Activated T-cell treated with anti-CD3 and anti-CD28 coated beads for 24 hours (primary cell): Measurements from ENCODE around the gene CLEC4G.
A peak's percentile ranks its signal among the peaks of the same experiment; 100 is the strongest.
"Not testable (repeated sequence)": the region's sequence is repeated elsewhere in the genome, so short reads cannot be mapped to it uniquely, and the experiment has no call there.

Source experiments
- DNase-seq: peaks from one replicate; pipeline ENCODE4 v3.0.0-alpha.2; 2020; ENCODE audit warnings: low read depth

Gene CLEC4G, protein sequence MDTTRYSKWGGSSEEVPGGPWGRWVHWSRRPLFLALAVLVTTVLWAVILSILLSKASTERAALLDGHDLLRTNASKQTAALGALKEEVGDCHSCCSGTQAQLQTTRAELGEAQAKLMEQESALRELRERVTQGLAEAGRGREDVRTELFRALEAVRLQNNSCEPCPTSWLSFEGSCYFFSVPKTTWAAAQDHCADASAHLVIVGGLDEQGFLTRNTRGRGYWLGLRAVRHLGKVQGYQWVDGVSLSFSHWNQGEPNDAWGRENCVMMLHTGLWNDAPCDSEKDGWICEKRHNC

GRCh38 chr19:7732045-7732444 is at the start of gene CLEC4G:
Gene CLEC4G, minus strand, starts transcription at chr19:7732110. Its CDS starts 8 bp downstream, at chr19:7732102.
- no peak for DNase-seq

DNA sequence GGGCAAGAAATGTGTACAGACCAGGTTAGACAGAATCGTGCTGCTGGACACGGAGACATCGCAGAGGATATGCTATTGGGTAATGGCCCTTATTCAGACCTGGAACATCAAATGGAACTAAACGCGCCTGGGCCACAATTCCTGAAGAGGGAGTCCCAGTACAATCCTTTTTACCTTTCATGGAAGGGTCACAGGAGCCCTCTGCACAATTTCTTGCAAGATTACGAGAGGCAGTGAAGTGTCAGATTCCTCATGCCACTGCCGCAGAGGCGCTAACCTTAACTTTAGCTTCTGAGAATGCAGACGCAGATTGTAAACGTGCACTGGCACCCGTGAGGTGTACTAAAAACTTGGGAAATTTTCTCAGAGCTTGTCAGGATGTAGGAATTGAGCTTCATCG is 49.2 kb upstream of the CLEC4G start:
- no peak for DNase-seq

GRCh38 chr19:7779631-7780486 is 47.9 kb upstream of the CLEC4G start:
- no peak for DNase-seq

- no peak for DNase-seq
These were observed 46.2 kb upstream of the CLEC4G start for GRCh38 chr19:7778081-7778480.

DNA sequence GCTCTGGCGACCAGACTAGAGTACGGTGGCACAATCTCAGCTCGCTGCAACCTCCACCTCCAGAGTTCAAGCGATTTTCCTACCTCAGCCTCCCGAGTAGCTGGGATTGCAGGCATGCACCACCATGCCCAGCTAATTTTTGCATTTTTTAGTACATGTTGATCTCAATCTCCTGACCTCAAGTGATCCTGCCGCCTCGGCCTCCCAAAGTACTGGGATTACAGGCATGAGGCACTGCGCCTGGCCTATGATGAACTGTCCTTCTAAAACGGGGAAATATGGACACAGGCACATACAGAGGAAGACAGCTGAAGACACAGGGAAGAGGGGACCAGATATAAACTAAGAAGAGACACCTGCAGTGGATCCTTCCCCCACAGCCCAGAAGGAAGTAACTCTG is 43.9 kb upstream of the CLEC4G start:
- DNase-seq = no peak

GRCh38 chr19:7773841-7774240 is 41.9 kb upstream of the CLEC4G start:
- DNase-seq = no peak

GRCh38 chr19:7772752-7773291 is 40.9 kb upstream of the CLEC4G start:
- DNase-seq = peak; percentile 35

DNA sequence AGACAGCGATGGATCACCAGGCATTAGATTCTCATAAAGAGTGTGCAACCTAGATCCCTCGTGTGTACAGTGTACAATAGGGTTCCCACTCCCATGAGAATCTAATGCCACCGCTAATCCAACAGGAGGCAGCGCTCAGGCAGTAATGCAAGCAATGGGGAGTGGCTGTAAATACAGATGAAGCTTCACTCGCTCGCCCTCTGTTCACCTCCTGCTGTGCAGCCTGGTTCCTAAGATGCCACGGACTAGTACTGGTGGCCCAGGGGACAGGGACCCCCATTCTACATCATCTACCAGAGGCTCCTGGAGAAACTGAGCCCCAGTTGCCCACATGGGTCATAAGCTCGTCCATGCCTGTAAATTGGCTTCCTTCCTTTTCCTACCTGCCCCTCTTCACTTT is 39.2 kb upstream of the CLEC4G start:
- DNase-seq = no peak

DNA sequence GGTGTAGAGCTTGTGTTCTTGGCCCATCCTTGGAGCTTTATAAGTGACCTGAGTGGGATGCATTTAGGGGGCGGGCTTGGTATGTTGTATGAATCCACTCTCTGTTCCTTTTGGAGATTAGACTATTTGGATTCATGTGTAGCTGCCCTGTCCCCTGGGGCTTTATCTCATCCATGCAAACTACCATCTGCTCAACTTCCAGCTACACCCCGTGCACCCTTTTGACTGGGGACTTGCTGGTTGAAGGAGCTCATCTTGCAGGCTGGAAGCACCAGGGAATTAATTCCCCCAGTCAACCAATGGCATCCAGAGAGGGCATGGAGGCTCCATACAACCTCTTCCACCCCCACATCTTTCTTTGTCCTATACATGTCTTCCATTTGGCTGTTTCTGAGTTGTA is 37.3 kb upstream of the CLEC4G start:
- DNase-seq = no peak

DNA sequence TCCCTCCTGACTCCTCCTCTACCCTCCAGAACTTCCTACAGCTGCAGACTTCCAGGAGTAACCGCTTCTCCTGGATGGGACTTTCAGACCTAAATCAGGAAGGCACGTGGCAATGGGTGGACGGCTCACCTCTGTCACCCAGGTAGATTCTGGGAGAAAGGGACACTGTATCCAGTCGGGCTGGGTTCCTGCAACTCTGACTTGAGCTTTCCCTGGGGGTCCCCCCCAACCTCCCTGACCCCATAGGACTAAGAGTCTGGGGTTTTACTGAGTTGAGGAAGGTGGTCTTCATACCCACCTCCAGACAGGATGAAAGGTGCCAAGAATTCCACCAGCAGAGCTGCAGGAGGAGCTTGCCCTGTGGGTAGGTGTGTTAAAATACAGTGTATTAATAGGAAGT is 35.6 kb upstream of the CLEC4G start:
- DNase-seq = no peak

- no peak for DNase-seq
These were observed 34.6 kb upstream of the CLEC4G start for GRCh38 chr19:7766535-7766934.

DNA sequence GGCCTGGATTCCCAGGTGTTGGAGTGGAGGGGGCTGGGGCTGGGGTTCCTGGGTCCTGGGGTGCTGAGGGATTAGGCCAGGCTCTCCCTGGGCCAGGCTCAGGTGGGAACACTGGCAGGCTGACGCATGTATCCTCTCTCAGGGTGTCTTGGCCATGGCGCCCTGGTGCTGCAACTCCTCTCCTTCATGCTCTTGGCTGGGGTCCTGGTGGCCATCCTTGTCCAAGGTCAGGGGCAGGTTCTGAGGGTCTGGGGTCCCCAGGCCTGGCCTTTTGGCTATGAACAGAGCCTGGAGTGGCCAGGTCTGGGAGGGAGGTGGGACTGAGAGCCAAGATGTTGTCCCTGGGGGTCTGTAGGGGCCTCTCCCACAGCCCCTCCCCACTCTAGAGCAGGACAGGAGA is 33.1 kb upstream of the CLEC4G start:
- not testable (repeated sequence) for DNase-seq

GRCh38 chr19:7764157-7764556 is 32.2 kb upstream of the CLEC4G start:
- not testable (repeated sequence) for DNase-seq

- DNase-seq = no peak
These were observed 31.8 kb upstream of the CLEC4G start for GRCh38 chr19:7763696-7764095.

- no peak for DNase-seq
These were observed 30.9 kb upstream of the CLEC4G start, which contains the start of gene CLEC4M for GRCh38 chr19:7762719-7763293. Gene CLEC4M, plus strand, starts transcription at chr19:7763243. Its CDS starts 24 bp downstream, at chr19:7763267.

DNA sequence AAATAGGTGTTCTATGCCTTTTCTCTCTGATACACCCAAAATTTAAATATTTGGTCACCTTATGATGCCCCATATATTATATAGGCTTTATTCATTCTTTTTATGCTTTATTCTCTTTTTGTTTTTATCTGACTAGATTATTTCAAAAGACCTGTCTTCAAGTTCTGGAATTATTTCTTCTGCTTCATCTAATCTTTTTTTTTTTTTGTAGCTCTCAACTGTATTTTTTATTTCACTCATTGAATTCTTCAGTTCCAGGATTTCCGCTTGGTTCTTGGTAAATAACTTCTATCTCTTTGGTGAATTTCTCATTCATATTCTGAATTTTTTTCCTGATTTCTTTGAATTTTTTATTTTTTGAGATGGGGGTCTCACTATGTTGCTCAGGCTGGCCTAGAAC is 27.2 kb upstream of the CLEC4G start:
- no peak for DNase-seq

- DNase-seq = no peak
These were observed 25.4 kb upstream of the CLEC4G start for GRCh38 chr19:7757358-7757757.

- no peak for DNase-seq
These were observed 24.3 kb upstream of the CLEC4G start for GRCh38 chr19:7756258-7756657.

GRCh38 chr19:7751157-7751783 is 19.4 kb upstream of the CLEC4G start:
- DNase-seq = peak; percentile 44

- DNase-seq = no peak
These were observed 16.8 kb upstream of the CLEC4G start for GRCh38 chr19:7748756-7749155.

GRCh38 chr19:7748171-7748570 is 16.3 kb upstream of the CLEC4G start:
- no peak for DNase-seq
